ENCODE results near the gene TMEM255B. TPM values are rescaled to one million over a fixed set of nuclear protein-coding genes. Genes with fewer than 3 reads are reported as not detected.

The TMEM255B gene
- total RNA-seq, 1 donor from 2014 or later = 10.7 TPM

GRCh38 chr13:113837560-113838355 is 78.7 kb downstream of the TMEM255B start:
- DNase-seq (ENCODE audit: low spot score) = peak; percentile 94
- intact Hi-C loops (cut with DNase I) = loop anchor here (1.0 kb wide), 1 partner anchor 16 kb away; no protein-coding TSS in a partner anchor

GRCh38 chr13:113838711-113839201 is 79.7 kb downstream of the TMEM255B start:
- DNase-seq (ENCODE audit: low spot score) = no peak
- intact Hi-C loops (cut with DNase I) = no loop called here

GRCh38 chr13:113839536-113840204 is 80.6 kb downstream of the TMEM255B start:
- DNase-seq (ENCODE audit: low spot score) = no peak

GRCh38 chr13:113840541-113841352 is 81.7 kb downstream of the TMEM255B start:
- DNase-seq (ENCODE audit: low spot score) = no peak
- intact Hi-C loops (cut with DNase I) = loop anchor here (2.0 to 10.0 kb wide), 2 partner anchors 22 to 284 kb away; no protein-coding TSS in a partner anchor

More at GRCh38 chr13:113839536-113840204, 80.6 kb downstream of the TMEM255B start:
- intact Hi-C loops (cut with DNase I) = loop anchor here (2.0 to 10.0 kb wide), 2 partner anchors 23 to 285 kb away; no protein-coding TSS in a partner anchor

GRCh38 chr13:113841353-113841650 is 82.3 kb downstream of the TMEM255B start:
- no peak for DNase-seq (ENCODE audit: low spot score)
- intact Hi-C loops (cut with DNase I) = loop anchor here (2.0 to 10.0 kb wide), 2 partner anchors 21 to 283 kb away; no protein-coding TSS in a partner anchor

GRCh38 chr13:113842336-113843062 is 83.5 kb downstream of the TMEM255B start:
- intact Hi-C loops (cut with DNase I) = loop anchor here (10.0 kb wide), 1 partner anchor 282 kb away; no protein-coding TSS in a partner anchor
- no peak for DNase-seq (ENCODE audit: low spot score)

GRCh38 chr13:113843063-113843654 is 84.1 kb downstream of the TMEM255B start:
- intact Hi-C loops (cut with DNase I) = loop anchor here (10.0 kb wide), 1 partner anchor 282 kb away; no protein-coding TSS in a partner anchor

GRCh38 chr13:113843864-113844556 is 85.0 kb downstream of the TMEM255B start:
- DNase-seq (ENCODE audit: low spot score) = no peak

More at GRCh38 chr13:113843063-113843654, 84.1 kb downstream of the TMEM255B start:
- no peak for DNase-seq (ENCODE audit: low spot score)

GRCh38 chr13:113845055-113845454 is 86.0 kb downstream of the TMEM255B start:
- intact Hi-C loops (cut with DNase I) = loop anchor here (10.0 kb wide), 1 partner anchor 280 kb away; no protein-coding TSS in a partner anchor
- DNase-seq (ENCODE audit: low spot score) = peak; percentile 56

More at GRCh38 chr13:113843864-113844556, 85.0 kb downstream of the TMEM255B start:
- intact Hi-C loops (cut with DNase I) = loop anchor here (10.0 kb wide), 1 partner anchor 281 kb away; no protein-coding TSS in a partner anchor

- intact Hi-C loops (cut with DNase I) = loop anchor here (10.0 kb wide), 1 partner anchor 279 kb away; no protein-coding TSS in a partner anchor
- DNase-seq (ENCODE audit: low spot score) = peak; percentile 67
Observed at GRCh38 chr13:113845723-113846635, 87.0 kb downstream of the TMEM255B start.

- intact Hi-C loops (cut with DNase I) = loop anchor here (10.0 kb wide), 1 partner anchor 278 kb away; no protein-coding TSS in a partner anchor
Observed at GRCh38 chr13:113846636-113847318, 87.8 kb downstream of the TMEM255B start.

GRCh38 chr13:113848020-113848419 is 89.0 kb downstream of the TMEM255B start:
- DNase-seq (ENCODE audit: low spot score) = peak; percentile 53
- intact Hi-C loops (cut with DNase I) = loop anchor here (10.0 kb wide), 1 partner anchor 277 kb away; no protein-coding TSS in a partner anchor

More at GRCh38 chr13:113846636-113847318, 87.8 kb downstream of the TMEM255B start:
- DNase-seq (ENCODE audit: low spot score) = peak; percentile 75

GRCh38 chr13:113848431-113849260 is 89.6 kb downstream of the TMEM255B start:
- intact Hi-C loops (cut with DNase I) = loop anchor here (10.0 kb wide), 1 partner anchor 276 kb away; no protein-coding TSS in a partner anchor

GRCh38 chr13:113849546-113849945 is 90.5 kb downstream of the TMEM255B start:
- intact Hi-C loops (cut with DNase I) = loop anchor here (10.0 kb wide), 1 partner anchor 275 kb away; no protein-coding TSS in a partner anchor
- DNase-seq (ENCODE audit: low spot score) = no peak

More at GRCh38 chr13:113848431-113849260, 89.6 kb downstream of the TMEM255B start:
- peak; percentile 68 for DNase-seq (ENCODE audit: low spot score)

Data from cardiac septum (tissue), 1 donor.